ENCODE results near the gene MAL. TPM values are rescaled to one million over a fixed set of nuclear protein-coding genes. Genes with fewer than 3 reads are reported as not detected.

MAL gene
- 1,000 to 10,000 TPM in 1 of 4 donors, 100 to 1,000 TPM in 3; 469 to 1,903 (median 516) TPM for total RNA-seq

- Histone ChIP-seq H3K9me3 (no peaks in the 10 kb centered on the region), H3K27me3 (peaks cover 0 to 78% (median 4%) of the 10 kb centered on the region in 4 donors), H3K4me3 (peak within 1 kb of the TSS; percentile 32 to 70 (median 58)), H3K36me3 (no peaks in the 10 kb centered on the region), H3K4me1 (peaks cover 17 to 84% (median 33%) of the 10 kb centered on the region in 3 donors), H3K27ac (peak within 1 kb of the TSS; percentile 63 to 91 (median 82))
- intact Hi-C loops (cut with DNase I): no loop called here
- peak in 1 of 4 donors; percentile 16 for TF ChIP-seq POLR2A (IDR thresholded peaks at IDR 0.05)
- TF ChIP-seq CTCF (IDR thresholded peaks at IDR 0.05): no peak
- DNase-seq: no peak
- 1 to 5% methylated on average over 18 to 21 of the region's 81 CpGs for WGBS, 2 donors
These were observed at the start of gene MAL for GRCh38 chr2:95025406-95026319. MAL (plus strand) TSS chr2:95025708; CDS start chr2:95025793, 85 bp downstream.

GRCh38 chr2:94977826-94978225, 47.7 kb upstream of the MAL start:
- Histone ChIP-seq H3K27me3 (peaks cover 0 to 28% (median 0%) of the 10 kb centered on the region in 4 donors), H3K9me3 (no peaks in the 10 kb centered on the region), H3K4me1 (peaks cover 0 to 7% (median 0%) of the 10 kb centered on the region in 3 donors), H3K4me3 (no peak overlapping the region), H3K36me3 (no peaks in the 10 kb centered on the region), H3K27ac (no peak overlapping the region)
- intact Hi-C loops (cut with DNase I): no loop called here
- TF ChIP-seq CTCF (IDR thresholded peaks at IDR 0.05): no peak
- TF ChIP-seq POLR2A (IDR thresholded peaks at IDR 0.05): no peak
- no peak for DNase-seq
- 44 to 77% methylated on average over 3 to 4 of the region's 4 CpGs for WGBS, 2 donors

- WGBS, 2 donors: 77 to 83% methylated on average over 3 of the region's 3 CpGs
- Histone ChIP-seq H3K4me1 (peaks cover 0 to 15% (median 0%) of the 10 kb centered on the region in 3 donors), H3K36me3 (no peaks in the 10 kb centered on the region), H3K4me3 (no peak overlapping the region), H3K27ac (no peak overlapping the region), H3K9me3 (no peaks in the 10 kb centered on the region), H3K27me3 (peaks cover 0 to 33% (median 0%) of the 10 kb centered on the region in 4 donors)
- intact Hi-C loops (cut with DNase I): no loop called here
- DNase-seq: no peak
- TF ChIP-seq CTCF (IDR thresholded peaks at IDR 0.05) (no peak), POLR2A (IDR thresholded peaks at IDR 0.05) (no peak)
These were observed 46.6 kb upstream of the MAL start for GRCh38 chr2:94978917-94979316.

GRCh38 chr2:94979406-94980375, 45.8 kb upstream of the MAL start:
- whole genome bisulfite sequencing, 2 donors: 69 to 72% methylated on average over 9 of the region's 10 CpGs
- no peaks in the 10 kb centered on the region for H3K36me3 ChIP-seq
- no peaks in the 10 kb centered on the region for H3K9me3 ChIP-seq
- TF ChIP-seq CTCF (IDR thresholded peaks at IDR 0.05) (no peak), POLR2A (IDR thresholded peaks at IDR 0.05) (no peak)
- DNase-seq: no peak
- H3K4me3 ChIP-seq: no peak overlapping the region
- peaks cover 0 to 19% (median 0%) of the 10 kb centered on the region in 3 donors for H3K4me1 ChIP-seq
- intact Hi-C loops (cut with DNase I): no loop called here
- peaks cover 0 to 36% (median 0%) of the 10 kb centered on the region in 4 donors for H3K27me3 ChIP-seq
- H3K27ac ChIP-seq: no peak overlapping the region

Measured in esophagus squamous epithelium (tissue), 5 donors.